ENCODE results near the gene YIPF3. TPM values are rescaled to one million over a fixed set of nuclear protein-coding genes. Genes with fewer than 3 reads are reported as not detected.

The YIPF3 gene
- total RNA-seq, 1 donor from 2014 or later, result 133 TPM

DNA sequence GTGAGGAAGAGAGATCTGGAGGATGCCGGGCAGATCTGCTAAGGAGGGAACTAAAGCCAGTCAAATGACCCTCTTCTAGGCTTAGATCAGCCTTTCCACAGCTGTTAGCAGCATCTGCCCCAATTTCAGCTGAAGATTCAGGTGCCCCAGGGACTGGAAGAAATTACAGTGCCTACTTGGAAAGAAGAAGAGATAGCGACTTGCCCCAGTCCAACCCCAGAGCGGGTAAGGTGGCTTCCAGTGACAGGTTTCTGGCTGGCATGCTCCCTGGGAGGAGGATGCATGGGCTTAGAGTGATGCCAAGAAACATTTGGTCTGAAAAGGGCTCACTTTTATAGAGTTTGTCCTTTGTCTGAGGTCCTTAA, 38.7 kb downstream of the YIPF3 start:
- H3K4me3 Mint-ChIP-seq (ENCODE audit: unreplicated experiment), result peak overlapping the region; percentile 85
- H3K9me3 Mint-ChIP-seq (ENCODE audit: low read depth), result no peaks in the 10 kb centered on the region

GRCh38 chr6:43477235-43478007, 39.3 kb downstream of the YIPF3 start, which contains the start of gene TJAP1:
TJAP1 (plus strand) TSS chr6:43477570; CDS start chr6:43499002, 21,432 bp downstream.
- TF ChIP-seq, protein P1, sequence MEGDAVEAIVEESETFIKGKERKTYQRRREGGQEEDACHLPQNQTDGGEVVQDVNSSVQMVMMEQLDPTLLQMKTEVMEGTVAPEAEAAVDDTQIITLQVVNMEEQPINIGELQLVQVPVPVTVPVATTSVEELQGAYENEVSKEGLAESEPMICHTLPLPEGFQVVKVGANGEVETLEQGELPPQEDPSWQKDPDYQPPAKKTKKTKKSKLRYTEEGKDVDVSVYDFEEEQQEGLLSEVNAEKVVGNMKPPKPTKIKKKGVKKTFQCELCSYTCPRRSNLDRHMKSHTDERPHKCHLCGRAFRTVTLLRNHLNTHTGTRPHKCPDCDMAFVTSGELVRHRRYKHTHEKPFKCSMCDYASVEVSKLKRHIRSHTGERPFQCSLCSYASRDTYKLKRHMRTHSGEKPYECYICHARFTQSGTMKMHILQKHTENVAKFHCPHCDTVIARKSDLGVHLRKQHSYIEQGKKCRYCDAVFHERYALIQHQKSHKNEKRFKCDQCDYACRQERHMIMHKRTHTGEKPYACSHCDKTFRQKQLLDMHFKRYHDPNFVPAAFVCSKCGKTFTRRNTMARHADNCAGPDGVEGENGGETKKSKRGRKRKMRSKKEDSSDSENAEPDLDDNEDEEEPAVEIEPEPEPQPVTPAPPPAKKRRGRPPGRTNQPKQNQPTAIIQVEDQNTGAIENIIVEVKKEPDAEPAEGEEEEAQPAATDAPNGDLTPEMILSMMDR (IDR thresholded peaks at IDR 0.05), result no peak
- Mint-ChIP-seq H3K9me3 (ENCODE audit: low read depth) (no peaks in the 10 kb centered on the region), H3K27ac (ENCODE audit: unreplicated experiment) (peak within 1 kb of the TSS; percentile 96), H3K4me1 (ENCODE audit: low read depth) (peaks cover 39% of the 10 kb centered on the region), H3K36me3 (ENCODE audit: low read depth) (no peaks in the 10 kb centered on the region), H3K27me3 (ENCODE audit: low read depth) (peaks cover 1% of the 10 kb centered on the region), H3K4me3 (ENCODE audit: unreplicated experiment) (peak within 1 kb of the TSS; percentile 85)
- DNase-seq (ENCODE audit: low spot score), result no peak

More for the DNA sequence above, 38.7 kb downstream of the YIPF3 start:
- H3K27me3 Mint-ChIP-seq (ENCODE audit: low read depth), result peaks cover 1% of the 10 kb centered on the region
- no peak for DNase-seq (ENCODE audit: low spot score)
- peaks cover 39% of the 10 kb centered on the region for H3K4me1 Mint-ChIP-seq (ENCODE audit: low read depth)
- TF ChIP-seq, protein P1 (IDR thresholded peaks at IDR 0.05), result no peak
- peak overlapping the region; percentile 96 for H3K27ac Mint-ChIP-seq (ENCODE audit: unreplicated experiment)
- no peaks in the 10 kb centered on the region for H3K36me3 Mint-ChIP-seq (ENCODE audit: low read depth)

DNA sequence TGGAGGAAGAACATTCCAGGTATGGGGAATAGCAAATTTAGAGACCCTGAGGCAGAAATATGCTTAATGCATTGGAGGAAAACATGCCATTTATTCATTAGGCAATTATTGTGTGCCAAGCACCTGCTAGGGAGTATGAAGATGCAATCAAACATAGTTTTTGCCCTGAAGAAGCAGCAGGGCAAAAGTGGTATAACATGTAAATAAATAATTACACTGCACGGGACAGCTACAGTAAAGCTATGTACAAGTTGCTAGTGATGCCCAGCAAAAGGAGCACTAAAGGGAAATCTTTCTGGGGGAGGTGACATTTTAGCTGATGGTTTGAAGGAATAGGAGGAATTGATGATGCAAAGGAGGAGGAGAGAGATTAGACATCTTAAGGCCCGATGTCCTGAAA, 40.0 kb downstream of the YIPF3 start:
- Mint-ChIP-seq H3K27me3 (ENCODE audit: low read depth) (peaks cover 1% of the 10 kb centered on the region), H3K4me1 (ENCODE audit: low read depth) (peaks cover 36% of the 10 kb centered on the region), H3K27ac (ENCODE audit: unreplicated experiment) (peak overlapping the region; percentile 96), H3K9me3 (ENCODE audit: low read depth) (no peaks in the 10 kb centered on the region), H3K4me3 (ENCODE audit: unreplicated experiment) (peak overlapping the region; percentile 85), H3K36me3 (ENCODE audit: low read depth) (no peaks in the 10 kb centered on the region)
- TF ChIP-seq, protein P1 (IDR thresholded peaks at IDR 0.05), result no peak
- DNase-seq (ENCODE audit: low spot score), result no peak

- TF ChIP-seq, protein P1 (IDR thresholded peaks at IDR 0.05), result no peak
- Mint-ChIP-seq H3K27ac (ENCODE audit: unreplicated experiment) (no peak overlapping the region), H3K4me1 (ENCODE audit: low read depth) (peaks cover 30% of the 10 kb centered on the region), H3K4me3 (ENCODE audit: unreplicated experiment) (no peak overlapping the region), H3K9me3 (ENCODE audit: low read depth) (no peaks in the 10 kb centered on the region), H3K27me3 (ENCODE audit: low read depth) (peaks cover 8% of the 10 kb centered on the region), H3K36me3 (ENCODE audit: low read depth) (no peaks in the 10 kb centered on the region)
- no peak for DNase-seq (ENCODE audit: low spot score)
Observed at GRCh38 chr6:43475516-43475915, 41.2 kb downstream of the YIPF3 start.

DNA sequence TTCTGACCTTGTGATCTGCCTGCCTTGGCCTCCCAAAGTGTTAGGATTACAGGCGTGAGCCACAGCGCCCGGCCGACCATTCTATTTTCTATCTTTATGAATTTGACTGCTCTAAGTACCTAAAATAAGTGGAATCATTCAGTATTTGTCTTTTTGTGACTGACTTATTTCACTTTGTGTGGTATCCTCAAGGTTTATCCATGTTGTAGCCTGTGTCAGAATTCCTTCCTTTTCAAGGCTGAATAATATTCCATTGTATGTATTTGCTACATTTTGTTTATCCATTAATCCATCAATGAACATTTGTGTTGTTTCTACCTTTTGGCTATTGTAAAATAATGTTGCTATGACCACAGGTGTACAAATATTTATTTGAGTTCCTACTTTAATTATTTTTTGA, 44.2 kb downstream of the YIPF3 start:
- no peak overlapping the region for H3K4me3 Mint-ChIP-seq (ENCODE audit: unreplicated experiment)
- DNase-seq (ENCODE audit: low spot score), result no peak
- H3K27me3 Mint-ChIP-seq (ENCODE audit: low read depth), result peaks cover 13% of the 10 kb centered on the region
- H3K36me3 Mint-ChIP-seq (ENCODE audit: low read depth), result no peaks in the 10 kb centered on the region
- H3K27ac Mint-ChIP-seq (ENCODE audit: unreplicated experiment), result no peak overlapping the region
- no peaks in the 10 kb centered on the region for H3K9me3 Mint-ChIP-seq (ENCODE audit: low read depth)
- peaks cover 9% of the 10 kb centered on the region for H3K4me1 Mint-ChIP-seq (ENCODE audit: low read depth)
- TF ChIP-seq, protein P1 (IDR thresholded peaks at IDR 0.05), result no peak
